Dermis microvascular lymphatic vessel endothelial cell (primary cell): ENCODE results near the gene STAM. TPM values are rescaled to one million over a fixed set of nuclear protein-coding genes. Genes with fewer than 3 reads are reported as not detected.
A peak's percentile ranks its signal among the peaks of the same experiment; 100 is the strongest.

Source experiments
- DNase-seq, 2 donors: peaks; one replicate each; pipeline versions ENCODE4 v3.0.0 to v3.0.0-alpha.2; 2010; ENCODE audit warnings: low read depth in 2 of 2
- total RNA-seq: library from RNA; depleted of rRNA; stranded (reverse); fragments of >200 nt; gene quantifications from 2 replicates; pipeline ENCODE4 v1.2.1, GENCODE V29; 2014

STAM gene
- total RNA-seq, 1 donor from 2014 or later: 7.7 TPM

DNA sequence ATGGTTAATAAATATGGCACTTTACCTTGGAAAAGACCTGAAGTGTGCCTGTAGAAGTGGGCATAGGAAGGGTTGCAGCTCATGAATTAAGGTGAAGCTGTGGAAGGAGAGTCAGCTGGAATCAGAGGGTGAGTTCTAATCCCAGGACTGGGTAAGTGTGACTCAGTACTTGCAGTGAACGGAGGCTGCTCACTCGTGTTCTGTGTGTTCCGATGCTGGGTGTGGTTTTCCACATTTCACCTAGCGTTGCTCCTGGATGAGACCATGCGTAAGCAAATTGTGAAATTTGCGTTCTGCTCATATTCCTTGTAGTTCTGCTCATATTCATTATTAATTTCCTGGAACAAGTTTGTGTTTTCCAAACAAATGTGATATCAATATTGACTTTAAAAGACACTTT lies 85.7 kb downstream of the STAM start:
- no peak for DNase-seq

DNA sequence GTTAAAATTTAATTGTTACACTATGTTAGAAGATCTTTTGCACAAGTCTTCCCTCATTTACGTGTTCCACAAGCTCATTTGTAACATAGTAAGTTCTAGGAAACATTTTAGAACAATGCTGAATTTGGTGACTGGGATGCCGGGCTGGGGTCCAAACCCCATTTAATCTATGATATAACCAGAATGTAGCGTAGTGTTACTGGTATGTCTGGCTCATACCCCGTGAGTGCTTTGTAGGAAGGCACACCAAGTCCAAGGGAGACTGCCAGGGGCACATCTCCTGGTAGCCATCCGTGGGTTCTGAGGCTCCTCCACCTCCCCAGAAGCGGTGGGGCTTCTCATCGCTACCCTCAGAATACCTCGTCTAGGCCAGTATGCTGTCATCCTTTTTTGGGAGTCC lies 86.7 kb downstream of the STAM start:
- no peak for DNase-seq

DNA sequence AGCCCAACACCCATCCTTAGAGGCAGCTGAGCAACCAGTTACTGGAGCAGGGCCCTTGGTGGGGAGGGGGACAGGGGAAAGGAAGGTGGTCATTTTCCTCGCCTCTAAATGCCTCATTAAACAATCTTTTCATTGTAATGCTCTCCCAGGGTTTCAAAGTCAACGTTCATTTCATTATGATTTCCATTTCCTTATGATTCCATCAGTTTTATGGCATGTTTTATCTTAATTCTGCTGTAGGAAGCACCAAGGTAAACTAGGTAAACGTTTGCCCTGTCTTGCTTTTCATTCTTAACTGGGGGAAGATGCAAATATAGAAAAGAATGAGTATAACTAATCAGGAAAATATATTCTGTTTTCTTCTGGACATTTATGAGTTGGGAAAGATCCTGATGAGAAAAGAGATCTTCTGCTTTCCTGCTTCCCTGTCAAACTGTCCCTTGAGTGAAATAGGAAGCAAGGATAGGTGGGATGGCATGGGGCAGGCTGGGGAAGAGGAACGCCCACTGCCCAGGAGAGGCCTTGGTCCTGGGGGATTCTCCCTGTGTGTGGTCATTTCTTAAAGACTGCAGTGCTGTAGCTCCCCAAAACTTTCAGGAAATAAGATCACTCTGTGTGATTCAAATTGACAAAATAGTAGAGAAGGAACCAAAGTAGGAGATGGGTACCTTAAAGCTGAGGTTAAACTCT lies 87.5 kb downstream of the STAM start:
- DNase-seq: no peak

DNA sequence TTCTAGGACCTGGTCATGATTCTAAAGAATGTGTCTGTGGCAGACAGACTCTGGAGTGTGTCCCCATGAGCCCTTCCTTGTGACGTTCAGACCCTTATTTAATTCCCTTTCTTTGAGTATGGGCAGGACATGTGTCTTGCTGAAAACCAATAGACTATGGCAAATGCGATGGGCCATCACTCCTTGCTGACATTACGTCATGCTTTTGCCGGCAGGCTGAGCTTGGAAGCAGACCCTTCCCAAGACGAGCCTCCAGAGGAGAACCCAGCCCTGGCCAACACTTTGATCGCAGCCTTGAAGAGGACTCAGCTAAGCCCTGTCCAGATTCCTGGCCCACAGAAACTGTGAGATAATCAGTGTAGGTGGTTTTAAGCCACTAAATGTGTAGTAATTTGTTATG lies 89.7 kb downstream of the STAM start:
- no peak for DNase-seq

DNA sequence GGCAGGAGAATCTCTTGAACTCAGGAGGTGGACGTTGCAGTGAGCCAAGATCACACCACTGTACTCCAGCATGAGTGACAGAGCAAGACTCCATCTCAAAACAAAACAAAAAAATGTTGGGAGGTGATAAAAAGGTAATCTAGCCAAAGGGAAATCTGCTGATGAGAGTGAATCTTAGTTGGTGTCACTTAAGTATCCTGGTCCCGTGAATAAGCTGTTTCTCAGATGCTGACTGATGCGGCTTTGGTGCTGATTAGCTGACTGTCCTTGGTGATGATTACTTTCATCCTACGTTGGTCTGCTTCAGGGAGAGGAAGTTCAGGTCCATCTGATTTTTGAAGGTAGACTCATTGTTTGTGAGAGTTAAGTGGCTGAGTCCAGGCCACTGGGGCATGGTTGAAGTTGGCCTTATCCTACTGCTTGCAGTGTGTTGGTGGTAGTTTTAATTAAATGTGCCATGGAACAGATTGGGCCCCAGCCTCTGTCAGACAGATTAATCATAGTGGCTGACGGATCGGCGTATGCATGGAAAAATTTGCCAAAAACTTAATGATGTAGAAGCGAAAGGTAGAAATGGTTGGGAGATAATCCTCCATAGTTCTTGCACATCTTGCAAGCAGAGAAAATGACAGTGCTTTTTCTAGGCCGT lies 90.6 kb downstream of the STAM start:
- no peak for DNase-seq

DNA sequence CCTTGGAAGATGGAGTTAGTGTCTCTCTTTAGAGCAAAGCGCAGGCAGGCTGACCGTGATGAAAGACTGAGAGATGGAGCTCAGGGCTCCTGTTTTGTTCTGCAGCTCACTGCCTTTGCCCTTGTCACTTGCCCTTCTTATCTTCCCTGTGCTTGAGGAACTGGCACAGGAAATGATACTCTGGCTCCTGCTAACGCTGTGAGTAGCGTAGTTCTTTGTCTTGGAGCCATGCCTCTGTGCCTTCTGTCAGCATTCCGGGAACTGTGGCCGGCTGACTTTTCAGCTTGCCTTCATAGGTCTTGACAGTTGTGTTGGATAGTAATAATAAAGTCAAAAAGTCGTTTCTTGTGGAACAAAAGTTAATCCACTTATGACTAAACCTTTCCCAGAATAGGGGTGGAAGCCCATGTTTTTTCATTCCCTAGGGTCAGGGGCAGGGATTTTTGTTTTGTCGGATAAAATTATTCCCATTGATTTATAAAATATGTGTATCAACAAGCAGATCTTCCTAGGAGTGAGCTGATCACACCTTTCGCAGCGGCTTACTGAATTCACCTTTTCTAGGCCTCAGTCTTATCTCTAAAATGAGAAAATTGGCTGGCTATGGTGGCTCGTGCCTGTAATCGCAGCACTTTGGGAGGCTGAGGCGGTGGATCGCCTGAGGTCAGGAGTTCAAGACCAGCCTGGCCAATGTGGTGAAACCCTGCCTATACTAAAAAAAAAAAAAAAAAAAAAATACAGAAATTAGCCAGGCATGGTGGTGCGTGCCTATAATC lies 91.4 kb downstream of the STAM start:
- peak in 1 of 2 donors; percentile 59 for DNase-seq

DNA sequence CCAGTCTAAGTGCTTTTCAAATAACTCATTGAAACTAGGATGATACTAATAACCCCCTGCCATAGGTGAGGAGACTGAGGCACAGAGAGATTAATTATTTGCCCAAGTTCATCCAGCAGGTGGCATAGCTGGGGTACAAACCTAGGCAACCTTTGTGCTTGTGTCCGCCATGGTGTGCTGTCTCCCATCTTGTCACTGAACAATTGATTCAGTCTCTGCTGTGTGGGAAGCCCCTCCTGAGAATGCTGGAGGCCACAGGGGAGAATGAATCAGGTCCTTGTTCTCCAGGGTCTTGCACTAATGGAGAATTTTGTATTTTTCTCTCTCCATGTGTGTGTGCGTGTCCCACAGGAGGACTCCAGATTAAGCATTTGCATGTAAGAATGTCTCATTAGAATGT lies 92.3 kb downstream of the STAM start:
- DNase-seq: no peak

DNA sequence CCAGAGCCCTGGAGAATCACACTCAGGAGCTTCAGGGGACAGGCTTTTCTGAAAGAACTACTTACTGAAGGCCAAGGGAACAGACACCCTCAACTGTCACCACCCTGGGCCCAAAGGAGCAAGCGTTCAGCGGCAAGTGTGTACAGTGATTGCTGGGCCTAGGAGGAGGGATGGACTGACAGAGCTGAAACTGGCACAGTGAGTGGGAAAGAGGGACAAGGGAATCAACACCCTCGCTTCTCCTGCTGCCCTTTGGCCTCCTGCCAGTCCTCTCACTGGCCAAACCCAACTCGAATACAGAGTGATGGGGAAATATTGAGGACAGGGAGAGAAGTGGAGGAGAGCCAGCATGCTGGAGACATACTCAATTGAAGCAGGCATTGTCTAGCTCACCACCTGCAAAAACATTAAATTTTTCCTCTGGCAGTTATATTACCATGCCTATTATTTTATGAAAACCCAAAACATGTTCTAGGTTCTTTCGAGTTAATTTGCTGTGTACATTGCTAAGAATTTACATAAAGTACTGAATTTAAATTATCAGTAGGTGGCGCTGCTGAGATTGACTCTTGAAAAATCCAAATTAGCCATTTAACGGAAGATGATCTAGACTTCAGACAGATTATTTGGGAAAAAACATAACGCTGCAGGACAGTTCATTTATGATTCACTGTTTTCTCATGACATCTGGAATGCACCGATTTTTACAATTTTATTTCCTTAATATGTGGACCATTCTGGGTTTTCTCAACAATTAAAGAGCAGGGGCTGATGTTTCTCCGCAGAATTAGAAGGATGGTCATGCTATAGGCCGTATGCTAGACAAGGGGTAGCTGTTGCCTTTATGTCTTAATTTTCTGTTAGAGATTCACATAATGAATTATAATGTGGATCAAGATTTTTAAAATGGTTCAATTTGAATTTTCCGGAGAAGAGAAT lies 93.3 kb downstream of the STAM start:
- peak; percentile 55 to 58 for DNase-seq

DNA sequence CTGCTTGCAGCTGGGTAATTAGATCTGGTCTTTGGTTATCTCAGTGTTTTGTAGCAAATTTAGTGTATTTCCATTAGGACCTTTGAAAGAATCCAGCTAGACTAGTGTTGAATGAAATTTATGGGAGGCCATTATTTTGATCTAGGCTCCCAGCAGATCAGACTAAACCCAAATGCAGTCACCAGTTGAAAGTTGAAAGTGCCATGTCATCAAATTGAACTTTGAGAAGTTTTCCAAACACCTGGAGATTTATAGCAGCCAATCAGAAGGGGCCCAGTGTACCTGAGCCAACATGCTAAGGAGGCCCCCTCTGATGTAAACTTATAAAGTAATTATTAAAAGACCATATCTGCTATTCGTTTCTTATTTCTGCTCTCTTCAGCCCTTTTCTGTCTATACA lies 96.7 kb downstream of the STAM start:
- no peak for DNase-seq

DNA sequence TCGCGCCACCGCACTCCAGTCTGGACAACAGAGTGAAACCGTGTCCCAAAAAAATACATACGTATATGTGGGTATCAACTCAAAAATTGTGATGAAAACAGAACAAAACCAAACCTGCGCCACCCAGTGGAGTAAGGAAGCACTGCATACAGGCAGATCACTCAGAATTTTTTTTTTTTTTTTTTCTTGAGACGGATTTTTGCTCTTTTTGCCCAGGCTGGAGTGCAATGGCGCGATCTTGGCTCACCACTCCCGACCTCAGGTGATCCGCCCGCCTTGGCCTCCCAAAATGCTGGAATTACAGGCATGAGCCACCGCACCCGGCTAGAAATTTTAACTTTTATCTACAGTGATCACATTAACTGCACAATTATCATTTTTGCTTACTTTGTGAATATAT lies 99.0 kb downstream of the STAM start:
- peak in 1 of 2 donors; percentile 42 for DNase-seq

DNA sequence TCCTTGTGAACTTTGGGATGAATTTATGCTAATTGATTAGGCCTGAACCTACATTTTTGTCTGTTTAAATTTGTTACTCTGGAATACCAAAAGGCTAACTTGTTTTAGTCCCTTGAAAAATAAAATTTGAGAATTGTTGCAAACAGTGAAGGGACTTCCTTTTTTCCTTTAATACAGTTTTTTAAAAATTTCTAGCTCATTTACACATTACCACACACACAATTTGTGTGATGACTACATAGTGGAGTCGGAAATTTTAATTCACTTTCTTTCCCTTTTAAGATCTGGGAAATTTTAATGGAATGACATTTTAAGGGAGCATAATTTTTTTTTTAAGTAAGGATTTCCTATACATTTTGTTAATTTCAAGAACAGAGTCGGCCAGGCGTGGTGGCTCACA lies 99.5 kb downstream of the STAM start:
- no peak for DNase-seq

DNA sequence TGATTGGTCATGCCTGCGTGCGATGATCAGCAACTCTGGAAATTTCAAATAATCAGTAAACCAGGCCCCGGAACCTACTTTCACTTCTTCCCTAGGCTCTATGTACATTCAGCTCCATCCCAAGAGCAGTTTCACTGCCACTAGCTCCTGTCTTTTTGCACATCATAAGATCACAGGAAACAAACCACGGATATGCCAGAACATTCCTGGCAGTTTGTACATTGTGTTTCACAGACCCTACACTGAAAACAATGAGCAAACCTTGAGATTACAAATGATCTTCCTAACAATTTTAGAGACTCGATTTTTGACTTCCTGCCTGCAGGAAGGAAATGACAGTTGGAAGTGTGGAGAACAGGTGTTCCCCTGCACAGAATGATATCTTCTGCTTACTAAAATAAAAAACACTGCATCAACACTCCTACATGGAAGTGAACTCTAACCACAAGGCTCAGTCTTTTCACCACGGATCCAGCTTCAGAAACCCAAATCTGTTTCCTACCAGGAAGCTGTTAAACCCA lies 100.5 kb downstream of the STAM start:
- DNase-seq: peak; percentile 83 to 89

DNA sequence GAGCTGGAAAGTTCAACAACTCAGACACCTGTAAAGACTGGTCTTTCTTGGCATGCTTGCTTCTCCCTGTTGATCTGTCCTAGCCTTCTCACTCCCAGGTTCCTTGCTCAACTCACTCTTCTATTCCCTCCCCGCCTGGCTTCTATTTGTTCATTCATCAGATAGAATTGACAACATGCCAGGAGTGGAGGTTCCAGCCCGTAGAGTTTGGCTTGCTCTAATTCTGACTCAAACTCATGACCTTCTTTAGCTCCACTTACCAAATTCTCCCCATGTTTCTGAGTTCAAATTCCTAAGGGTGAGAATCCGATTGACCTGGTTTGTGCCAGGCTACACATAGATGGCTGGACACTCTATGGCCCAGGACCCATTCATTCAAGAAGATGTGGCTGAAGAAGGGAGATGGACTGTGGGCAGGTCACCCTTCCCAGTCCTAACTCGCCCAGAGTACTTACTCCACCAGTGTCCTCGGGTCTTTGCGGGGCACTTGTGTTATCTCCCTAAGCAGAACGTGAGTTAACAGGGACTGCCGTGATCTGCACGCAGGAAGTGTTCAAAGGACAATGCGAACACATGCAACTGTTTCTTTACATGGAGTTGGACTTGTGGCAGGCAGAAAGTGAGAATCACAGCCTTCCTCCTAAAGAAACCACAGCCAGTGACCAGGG lies 104.1 kb downstream of the STAM start:
- DNase-seq: no peak

DNA sequence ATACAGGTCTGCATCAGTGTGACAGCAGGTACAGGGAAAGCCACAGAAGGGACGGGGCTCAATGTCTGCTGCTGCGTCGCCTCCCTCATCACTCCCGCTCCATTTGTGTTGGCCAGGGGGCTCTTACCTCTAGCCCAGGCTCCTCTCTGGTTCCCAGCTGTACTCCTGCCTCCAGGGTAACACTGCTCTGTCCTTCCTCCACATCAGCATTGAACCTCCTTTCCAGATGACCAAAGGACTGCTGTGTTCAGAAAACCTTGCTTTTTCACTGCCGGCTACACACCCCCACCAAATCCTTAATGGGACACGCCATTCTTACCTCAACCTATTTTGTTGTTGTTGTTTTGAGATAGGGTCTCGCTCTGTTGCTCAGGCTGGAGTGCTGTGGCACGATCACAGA lies 105.9 kb downstream of the STAM start:
- no peak for DNase-seq

DNA sequence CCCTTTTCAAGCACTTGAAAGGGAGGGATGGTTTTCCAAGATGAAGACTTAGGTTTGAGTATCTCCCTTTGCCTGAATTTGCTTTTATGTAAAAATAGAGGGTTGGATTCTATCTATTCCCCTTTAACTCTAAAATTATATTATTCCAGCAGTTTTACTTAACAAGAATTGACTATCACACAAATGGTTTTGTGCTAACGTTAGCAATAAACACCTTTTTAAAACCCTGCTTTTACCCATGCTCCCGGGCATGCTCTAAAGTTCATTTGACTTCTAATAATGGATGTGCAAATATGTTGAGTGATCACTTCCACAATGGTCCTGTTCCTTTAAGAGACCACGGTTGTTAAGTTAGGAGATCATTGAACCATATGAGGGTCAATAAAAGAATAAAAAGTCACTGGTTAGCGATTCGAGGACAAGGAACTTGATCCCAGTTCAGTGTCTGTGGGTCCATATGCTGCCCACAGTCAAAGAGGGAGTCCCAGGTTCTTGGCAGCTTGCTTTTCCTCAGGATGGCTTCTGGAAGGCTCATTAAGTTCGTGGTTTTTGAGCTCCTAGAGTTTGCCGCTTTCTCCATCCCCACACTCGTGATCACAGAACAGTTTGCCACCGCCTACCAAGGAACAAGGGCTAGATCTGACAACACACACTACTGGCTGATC lies 108.0 kb downstream of the STAM start, which contains the start of gene TMEM236:
TSS of gene TMEM236 (plus strand) at position 421 of the 665 bp plus-strand sequence. CDS start at position 516, 95 bp downstream.
- DNase-seq: no peak

DNA sequence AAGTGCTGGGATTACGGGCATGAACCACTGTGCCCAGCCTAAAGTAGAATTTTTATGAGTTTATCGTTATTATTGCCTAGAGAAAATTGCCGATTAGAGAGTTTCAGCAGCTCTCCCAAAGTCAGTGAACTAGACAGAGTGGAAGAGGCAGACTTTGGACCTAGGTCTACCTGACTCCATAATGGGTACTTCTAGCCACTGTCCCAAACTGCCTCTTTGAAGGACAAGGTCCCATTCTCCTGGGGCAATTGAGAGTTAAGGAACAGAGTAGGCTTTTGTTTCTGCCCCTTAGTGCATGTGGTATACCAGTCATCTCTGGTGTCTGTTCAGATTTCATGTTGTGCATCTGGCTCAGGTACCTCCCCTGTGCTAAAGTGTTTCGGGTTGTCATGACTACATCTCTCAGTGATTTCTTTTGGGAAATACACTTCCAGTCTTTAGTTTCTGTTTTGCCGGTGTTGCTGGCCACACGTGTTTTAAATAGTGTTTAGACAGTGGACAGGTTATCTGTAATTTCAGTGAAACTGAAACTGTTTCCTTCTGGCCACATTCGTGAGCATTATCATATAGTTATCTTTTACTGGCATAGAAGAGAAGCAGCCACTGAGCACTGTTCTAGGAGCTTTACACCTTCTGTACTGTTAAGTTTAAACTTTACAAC lies 112.7 kb downstream of the STAM start:
- DNase-seq: peak; percentile 63 to 91

DNA sequence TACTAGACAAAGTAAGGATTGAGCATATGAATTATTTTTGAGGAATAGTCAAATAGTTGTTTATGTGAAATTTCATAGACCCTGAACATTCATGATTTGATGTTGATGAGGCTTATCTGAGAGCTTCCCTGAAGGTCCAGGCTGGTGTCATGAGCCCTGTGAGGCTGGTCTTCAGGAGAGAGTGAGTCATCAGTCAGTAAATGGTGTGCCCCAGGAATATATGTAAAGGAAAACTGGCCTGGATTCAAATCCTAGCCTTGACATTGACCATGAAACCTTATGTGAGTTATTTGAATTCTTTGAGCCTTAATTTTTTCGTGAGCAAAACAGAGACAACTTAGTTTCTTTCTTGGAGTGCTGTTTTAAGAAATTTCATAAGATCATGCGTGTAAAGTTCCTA lies 114.2 kb downstream of the STAM start:
- peak; percentile 73 to 75 for DNase-seq

DNA sequence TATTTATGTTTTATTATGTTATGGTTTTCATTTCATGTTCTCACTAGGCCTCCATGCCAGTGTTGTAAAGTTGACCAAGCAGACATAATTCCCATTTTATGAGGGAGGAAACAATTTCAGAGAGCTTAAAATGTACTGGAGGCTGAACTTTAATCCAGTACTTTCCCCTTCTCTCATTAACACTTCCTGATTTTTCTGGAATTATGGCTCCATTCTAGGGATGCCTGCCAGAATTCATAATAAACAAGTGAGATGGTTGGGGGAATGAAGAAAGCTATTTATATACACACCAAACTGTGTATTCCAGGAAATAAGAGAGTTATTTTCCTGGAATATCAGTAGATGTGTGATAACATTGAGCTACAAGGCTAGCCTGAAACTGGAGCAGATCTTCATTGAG lies 114.9 kb downstream of the STAM start:
- peak; percentile 91 to 93 for DNase-seq

DNA sequence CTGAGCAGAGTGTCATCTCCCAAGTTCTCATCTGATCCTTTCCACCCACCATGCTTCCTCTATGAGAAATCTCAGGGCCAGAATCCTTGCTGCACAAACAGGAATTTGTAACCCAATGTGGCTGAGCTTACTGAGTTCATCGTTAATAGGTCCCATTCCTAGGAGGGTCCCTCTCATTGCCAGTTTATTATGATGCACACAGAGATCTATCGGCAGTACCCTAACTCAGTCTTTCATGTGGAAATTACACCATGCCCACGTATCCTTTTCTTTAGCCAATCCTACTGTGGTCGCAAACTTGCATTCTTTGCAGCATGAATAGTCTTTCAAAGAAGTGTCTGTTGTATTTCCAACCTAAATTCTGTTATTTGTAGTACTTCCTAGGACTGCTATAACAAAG lies 120.2 kb downstream of the STAM start:
- DNase-seq: no peak

DNA sequence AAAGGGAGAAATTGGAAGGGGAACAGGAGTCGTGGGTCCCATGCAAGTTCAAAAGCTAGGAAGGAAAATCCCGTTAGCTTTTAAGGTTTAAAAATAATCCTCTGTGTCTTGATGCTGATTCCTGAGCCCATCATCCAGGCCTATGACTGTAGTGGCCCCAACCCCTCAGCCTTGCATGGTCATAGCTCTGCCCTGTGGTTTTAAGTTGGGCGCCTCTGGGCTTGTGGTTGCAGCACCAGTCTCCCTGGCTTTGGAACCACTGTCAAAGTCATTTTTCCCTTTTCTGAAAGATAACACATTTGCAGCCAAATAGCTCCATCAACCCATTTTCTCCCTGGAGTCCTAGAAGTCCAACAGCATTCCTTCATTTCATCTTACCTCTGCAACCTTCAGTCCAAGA lies 121.7 kb downstream of the STAM start:
- no peak for DNase-seq
